Kidney epithelial cell (primary cell): ENCODE results near the gene SLC16A3. TPM values are rescaled to one million over a fixed set of nuclear protein-coding genes. Genes with fewer than 3 reads are reported as not detected.

Experiments used
- DNase-seq: peaks from one replicate; pipeline ENCODE4 v3.0.0-alpha.2; 2010; ENCODE audit warnings: low read depth
- H3K27me3 ChIP-seq: 2 replicates; pipeline ENCODE4 v1.6.0; 2011; ENCODE audit warnings: low read length; ENCODE audit not compliant: control insufficient read depth, insufficient read depth
- H3K36me3 ChIP-seq: 2 replicates; pipeline ENCODE4 v1.5.1; 2011; ENCODE audit warnings: low read length; ENCODE audit not compliant: control insufficient read depth, insufficient read depth
- H3K4me3 ChIP-seq: 2 replicates; pipeline ENCODE4 v1.5.1; 2011; ENCODE audit warnings: low read depth, mild to moderate bottlenecking, control low read depth, low read length
- total RNA-seq: library from RNA; depleted of rRNA; stranded (reverse); fragments of >200 nt; gene quantifications from 2 replicates; pipeline ENCODE4 v1.2.3, GENCODE V29; 2015
- TF ChIP-seq, protein P1 (sequence below): IDR thresholded peaks from 2 replicates; pipeline ENCODE4 v1.5.1; 2011; ENCODE audit warnings: mild to moderate bottlenecking, moderate library complexity, low read length, control low read depth, inconsistent platforms; ENCODE audit not compliant: insufficient read depth, poor library complexity, severe bottlenecking

The SLC16A3 gene
- total RNA-seq, 1 donor from 2014 or later = 83.4 TPM

GRCh38 chr17:82272495-82273326, 43.9 kb downstream of the SLC16A3 start:
- DNase-seq = no peak
- no peaks in the 10 kb centered on the region for H3K36me3 ChIP-seq
- TF ChIP-seq, protein P1, sequence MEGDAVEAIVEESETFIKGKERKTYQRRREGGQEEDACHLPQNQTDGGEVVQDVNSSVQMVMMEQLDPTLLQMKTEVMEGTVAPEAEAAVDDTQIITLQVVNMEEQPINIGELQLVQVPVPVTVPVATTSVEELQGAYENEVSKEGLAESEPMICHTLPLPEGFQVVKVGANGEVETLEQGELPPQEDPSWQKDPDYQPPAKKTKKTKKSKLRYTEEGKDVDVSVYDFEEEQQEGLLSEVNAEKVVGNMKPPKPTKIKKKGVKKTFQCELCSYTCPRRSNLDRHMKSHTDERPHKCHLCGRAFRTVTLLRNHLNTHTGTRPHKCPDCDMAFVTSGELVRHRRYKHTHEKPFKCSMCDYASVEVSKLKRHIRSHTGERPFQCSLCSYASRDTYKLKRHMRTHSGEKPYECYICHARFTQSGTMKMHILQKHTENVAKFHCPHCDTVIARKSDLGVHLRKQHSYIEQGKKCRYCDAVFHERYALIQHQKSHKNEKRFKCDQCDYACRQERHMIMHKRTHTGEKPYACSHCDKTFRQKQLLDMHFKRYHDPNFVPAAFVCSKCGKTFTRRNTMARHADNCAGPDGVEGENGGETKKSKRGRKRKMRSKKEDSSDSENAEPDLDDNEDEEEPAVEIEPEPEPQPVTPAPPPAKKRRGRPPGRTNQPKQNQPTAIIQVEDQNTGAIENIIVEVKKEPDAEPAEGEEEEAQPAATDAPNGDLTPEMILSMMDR = no peak
- H3K27me3 ChIP-seq = no peaks in the 10 kb centered on the region
- H3K4me3 ChIP-seq = peak overlapping the region; percentile 92

GRCh38 chr17:82273327-82274133, 44.7 kb downstream of the SLC16A3 start, which contains the start of gene CSNK1D:
CSNK1D (minus strand) TSS chr17:82273700; CDS start chr17:82273381, 319 bp downstream.
- peak within 1 kb of the TSS; percentile 92 for H3K4me3 ChIP-seq
- TF ChIP-seq, protein P1 = no peak
- no peak for DNase-seq
- H3K27me3 ChIP-seq = no peaks in the 10 kb centered on the region
- no peaks in the 10 kb centered on the region for H3K36me3 ChIP-seq

DNA sequence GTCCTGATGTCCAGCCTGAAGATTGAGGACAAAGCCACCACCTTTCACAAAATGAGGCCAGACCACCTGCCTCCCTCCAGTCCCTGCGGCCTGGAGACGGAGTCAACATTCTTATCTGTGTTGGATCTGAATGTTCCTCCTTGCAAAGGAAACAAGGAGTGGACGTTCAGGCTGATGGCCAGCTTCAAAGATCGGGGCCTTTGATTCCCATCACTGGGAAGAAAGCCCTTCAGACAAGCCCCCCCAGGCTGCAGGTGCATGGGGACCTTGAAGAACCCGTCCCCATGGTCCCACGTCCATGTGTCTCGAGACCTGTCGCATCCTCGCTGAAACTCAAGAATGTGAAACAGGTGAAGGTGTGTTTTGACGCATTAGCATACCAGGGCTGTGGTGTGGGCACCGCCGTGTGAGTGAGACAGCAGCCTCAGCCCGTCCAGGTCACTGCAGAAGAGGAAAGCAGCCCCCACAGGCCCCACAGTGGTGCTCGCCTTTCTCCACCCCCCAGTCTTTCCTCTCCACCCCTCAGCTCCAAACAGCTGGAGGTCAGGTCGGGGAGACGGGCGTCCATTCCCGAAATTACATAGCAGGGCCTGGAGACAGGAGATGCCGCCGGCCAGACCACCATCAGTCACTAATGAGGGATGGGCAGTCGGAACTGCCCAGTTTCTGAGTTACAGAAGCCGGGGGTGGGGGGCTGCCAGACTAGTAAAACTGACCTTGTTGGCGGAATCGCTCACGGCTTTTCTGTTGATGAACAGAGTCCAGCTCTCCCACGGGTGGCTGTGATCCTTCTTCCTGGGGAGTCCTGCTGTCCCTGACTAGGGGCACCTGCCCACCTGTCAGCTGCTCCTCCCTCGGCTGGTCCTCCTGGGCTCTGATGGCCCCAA, 45.5 kb downstream of the SLC16A3 start:
- Histone ChIP-seq H3K4me3 (peak overlapping the region; percentile 92), H3K27me3 (no peaks in the 10 kb centered on the region), H3K36me3 (no peaks in the 10 kb centered on the region)
- TF ChIP-seq, protein P1 = no peak
- no peak for DNase-seq

- Histone ChIP-seq H3K27me3 (no peaks in the 10 kb centered on the region), H3K4me3 (no peak overlapping the region), H3K36me3 (no peaks in the 10 kb centered on the region)
- TF ChIP-seq, protein P1 = no peak
- DNase-seq = no peak
Observed at GRCh38 chr17:82275326-82275725, 46.5 kb downstream of the SLC16A3 start.

DNA sequence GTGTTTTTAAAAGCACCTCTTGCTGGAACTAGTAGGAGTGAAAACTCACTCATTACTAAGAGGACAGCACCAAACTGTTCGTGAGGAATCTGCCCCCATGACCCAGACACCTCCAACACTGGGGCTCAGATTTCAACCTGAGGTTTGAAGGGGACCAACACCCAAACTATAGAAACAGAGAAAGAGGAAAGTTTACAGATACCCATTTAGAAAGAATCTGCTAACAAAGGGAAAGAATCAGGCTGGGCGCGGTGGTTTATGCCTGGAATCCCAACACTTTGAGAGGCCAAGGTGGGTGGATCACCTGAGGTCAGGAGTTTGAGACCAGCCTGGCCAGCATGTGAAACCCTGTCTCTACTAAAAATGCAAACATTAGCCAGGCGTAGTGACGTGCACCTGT, 48.1 kb downstream of the SLC16A3 start:
- Histone ChIP-seq H3K4me3 (no peak overlapping the region), H3K36me3 (no peaks in the 10 kb centered on the region), H3K27me3 (no peaks in the 10 kb centered on the region)
- DNase-seq = no peak
- TF ChIP-seq, protein P1 = no peak
